HG03432 (cell line): ENCODE data around the gene CCNL1.
"Not testable (repeated sequence)": the region's sequence is repeated elsewhere in the genome, so short reads cannot be mapped to it uniquely, and the experiment has no call there.

Experiments
- ATAC-seq: cut with Tn5 transposase; IDR thresholded peaks from one replicate; pipeline ENCODE4 v1.9.1; 2021; ENCODE audit warnings: mild to moderate bottlenecking, moderate library complexity; ENCODE audit not compliant: unreplicated experiment

CCNL1 gene

DNA sequence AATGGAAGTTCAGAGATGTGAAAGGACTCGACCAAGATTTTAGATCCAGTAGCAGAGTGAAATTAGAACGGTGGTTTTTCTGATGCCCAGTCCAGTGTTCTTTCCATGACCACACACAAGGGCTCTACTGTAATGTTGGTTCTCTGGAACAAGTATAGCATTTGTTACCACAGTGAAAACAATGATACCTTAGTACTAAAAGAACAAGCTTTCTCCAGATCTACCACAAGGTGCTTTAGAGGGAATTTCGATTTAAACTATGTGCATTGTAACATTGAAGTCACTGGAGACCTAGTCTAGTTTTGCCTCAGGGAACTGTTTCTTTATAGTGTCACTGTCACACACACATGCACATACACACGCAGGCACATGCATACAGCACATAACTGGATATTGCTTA is 12.8 kb upstream of the CCNL1 start:
- ATAC-seq: no peak

- ATAC-seq: no peak
Observed at GRCh38 chr3:157170861-157171260, 10.9 kb upstream of the CCNL1 start.

GRCh38 chr3:157167371-157168042 is 7.6 kb upstream of the CCNL1 start:
- no peak for ATAC-seq

DNA sequence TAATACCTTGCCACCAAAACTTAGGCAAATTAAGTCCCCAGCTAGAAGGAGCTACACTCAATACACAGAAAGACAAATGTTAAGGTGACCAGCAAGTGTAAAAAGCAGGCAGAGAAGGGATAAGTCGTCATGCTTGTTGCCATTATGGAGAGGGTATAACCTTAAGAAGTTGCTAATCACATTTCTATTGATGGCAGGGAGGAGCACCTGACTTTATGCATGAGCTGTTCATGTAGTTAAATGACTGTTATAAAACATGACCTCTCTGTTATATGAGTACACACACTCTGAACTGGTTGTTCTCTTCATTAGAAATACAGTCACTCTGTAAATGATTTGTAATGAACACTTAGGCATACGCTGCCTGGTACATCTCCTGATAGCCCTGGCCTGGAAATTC is 6.6 kb upstream of the CCNL1 start:
- ATAC-seq: peak; percentile 83

- no peak for ATAC-seq
Observed at GRCh38 chr3:157166115-157166514, 6.2 kb upstream of the CCNL1 start.

- no peak for ATAC-seq
Observed at GRCh38 chr3:157163217-157163953, 3.4 kb upstream of the CCNL1 start.

GRCh38 chr3:157162620-157163019 is 2.7 kb upstream of the CCNL1 start:
- not testable (repeated sequence) for ATAC-seq

GRCh38 chr3:157160658-157161424 is 894 bp upstream of the CCNL1 start:
- peak; percentile 40 for ATAC-seq

DNA sequence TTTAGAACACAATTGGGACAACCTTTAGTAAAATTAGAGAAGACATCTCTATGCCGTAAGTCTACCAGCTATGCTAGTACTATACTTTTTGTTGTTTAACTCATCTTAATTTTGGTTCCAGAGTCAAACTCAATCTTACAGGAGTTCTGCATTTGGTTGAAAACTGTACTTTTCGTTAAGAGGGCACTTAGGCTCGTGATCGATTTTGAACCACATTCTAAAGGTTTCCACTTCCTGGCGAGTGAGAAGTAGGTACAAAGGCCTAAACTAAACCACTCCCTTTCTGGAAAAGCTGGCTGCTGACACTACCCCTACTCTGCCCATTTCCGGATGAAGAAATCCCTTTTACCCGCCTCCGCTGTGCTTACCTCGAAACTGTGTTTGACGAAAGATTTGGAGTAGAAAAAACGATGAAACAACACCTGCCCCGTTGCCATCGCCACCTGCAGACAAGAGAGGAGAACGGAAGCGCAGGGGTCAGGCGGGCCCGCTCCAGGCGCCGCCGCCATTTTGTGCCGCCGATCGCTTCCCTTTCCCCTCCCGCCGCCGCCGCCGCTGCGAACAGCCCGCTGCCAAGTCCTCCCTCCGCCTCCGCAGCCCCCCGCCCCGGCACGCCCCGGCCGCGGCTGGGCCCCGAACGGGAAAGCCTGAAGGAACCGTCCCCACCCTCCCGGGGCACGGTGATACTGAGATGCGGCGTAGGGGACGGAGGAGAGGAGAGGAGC is 748 bp downstream of the CCNL1 start:
- ATAC-seq: peak; percentile 55

DNA sequence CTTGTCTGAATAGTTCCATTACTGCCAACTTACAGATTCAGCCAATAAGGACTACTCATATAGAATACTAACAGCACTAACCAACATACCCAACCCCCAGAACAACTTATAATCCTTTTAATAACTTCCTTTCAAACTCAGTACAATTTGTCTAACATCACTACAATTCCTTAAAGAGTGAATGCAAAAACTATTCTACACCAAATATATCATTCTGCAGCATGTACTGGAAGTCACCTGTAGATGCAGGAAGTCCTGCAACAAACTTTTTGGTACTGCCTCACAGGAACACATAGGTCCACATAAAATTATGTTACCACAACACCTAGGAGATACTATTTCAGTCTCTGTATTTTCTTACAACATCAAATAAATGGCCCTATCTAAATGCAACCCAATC is 2.1 kb downstream of the CCNL1 start:
- no peak for ATAC-seq

- ATAC-seq: no peak
Observed at GRCh38 chr3:157156837-157157635, 2.9 kb downstream of the CCNL1 start.

- no peak for ATAC-seq
Observed at GRCh38 chr3:157155591-157155990, 4.4 kb downstream of the CCNL1 start.

DNA sequence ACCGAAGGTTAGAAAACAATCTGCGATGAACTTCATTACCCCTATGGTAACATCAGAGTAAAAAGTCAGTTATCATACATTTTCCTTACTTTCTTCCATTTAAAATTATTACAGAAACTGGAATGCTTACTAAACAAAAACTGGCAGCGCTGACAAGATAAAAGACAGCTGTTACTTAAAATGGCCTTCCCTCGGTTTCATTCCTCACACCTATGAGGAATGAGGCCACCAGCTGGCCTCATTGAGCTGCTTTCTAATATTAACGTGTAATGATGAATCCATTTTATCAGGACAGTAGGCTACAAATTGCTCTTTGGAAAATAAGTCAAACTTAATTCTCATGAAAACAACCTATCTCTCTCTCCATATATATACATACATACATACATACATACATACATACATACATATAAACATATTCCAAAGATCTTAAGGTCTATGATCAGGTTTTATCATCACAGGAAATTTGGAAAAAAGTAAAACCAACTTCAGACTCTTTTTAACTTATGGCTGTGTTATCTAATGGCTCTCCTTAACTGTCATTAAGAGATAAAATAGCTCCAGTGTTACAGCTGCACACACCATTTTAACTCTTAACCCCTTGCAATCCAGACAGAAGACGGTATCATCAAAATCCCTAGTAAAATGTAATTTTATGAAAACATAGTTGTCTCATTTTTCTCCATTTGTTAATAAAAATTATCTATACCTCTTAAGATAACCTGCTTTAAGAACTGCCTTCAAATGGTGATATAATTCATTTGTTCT is 5.2 kb downstream of the CCNL1 start:
- no peak for ATAC-seq

DNA sequence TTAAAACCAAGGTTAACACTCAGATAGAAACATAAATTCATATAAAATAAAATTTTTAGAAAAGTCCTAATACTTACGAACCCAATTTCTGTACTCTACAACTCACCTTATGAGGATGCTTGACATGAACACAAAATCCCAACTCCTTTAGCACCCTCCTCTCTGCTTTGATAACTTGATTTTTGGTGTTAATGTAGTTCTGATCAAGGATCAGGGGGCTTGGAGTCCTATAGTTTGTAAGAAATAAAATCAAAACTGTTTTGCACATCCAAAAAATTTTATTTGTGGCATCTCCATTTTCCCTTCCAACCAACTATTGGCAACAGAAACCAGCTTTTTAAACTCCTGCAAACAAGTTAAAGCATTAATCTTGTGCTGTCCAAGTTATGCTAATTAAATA is 7.0 kb downstream of the CCNL1 start:
- ATAC-seq: no peak

GRCh38 chr3:157152438-157152837 is 7.5 kb downstream of the CCNL1 start:
- no peak for ATAC-seq

DNA sequence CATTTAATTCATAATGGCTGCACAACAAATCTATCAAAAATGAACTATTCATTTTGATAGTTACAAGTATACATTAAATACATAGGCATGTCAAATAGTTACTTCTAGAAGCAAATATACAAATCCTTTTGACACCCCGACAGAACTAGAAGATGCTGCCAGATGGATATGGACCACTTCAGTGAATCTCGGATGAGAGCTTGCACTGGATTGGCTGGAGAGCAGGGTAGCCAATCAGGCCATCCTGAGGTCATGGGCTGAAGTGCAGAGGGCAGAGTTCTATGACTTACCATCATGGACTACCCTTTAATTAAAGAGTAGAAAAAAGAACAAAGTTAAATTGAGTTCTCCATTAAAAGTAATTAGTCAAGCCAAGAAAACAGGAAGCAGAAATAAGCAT is 8.3 kb downstream of the CCNL1 start:
- no peak for ATAC-seq

DNA sequence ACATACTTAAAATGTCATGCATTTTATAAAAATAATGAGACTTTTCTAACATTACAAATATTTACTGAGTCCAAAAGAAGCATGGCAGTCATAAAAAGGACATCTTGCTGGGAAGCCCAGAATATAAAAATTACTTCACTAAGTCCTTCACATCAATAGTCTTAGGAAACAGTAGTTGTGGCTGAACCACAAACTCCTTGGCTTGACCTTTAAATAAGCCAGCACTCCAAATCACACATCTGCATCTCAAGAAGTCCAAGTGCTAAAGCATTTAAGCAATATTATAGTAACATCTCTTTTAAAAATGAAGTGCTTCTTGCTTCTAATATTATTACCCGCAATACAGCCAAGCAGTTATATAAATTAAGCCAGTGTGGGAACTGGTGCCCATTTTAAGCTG is 8.8 kb downstream of the CCNL1 start:
- ATAC-seq: no peak

DNA sequence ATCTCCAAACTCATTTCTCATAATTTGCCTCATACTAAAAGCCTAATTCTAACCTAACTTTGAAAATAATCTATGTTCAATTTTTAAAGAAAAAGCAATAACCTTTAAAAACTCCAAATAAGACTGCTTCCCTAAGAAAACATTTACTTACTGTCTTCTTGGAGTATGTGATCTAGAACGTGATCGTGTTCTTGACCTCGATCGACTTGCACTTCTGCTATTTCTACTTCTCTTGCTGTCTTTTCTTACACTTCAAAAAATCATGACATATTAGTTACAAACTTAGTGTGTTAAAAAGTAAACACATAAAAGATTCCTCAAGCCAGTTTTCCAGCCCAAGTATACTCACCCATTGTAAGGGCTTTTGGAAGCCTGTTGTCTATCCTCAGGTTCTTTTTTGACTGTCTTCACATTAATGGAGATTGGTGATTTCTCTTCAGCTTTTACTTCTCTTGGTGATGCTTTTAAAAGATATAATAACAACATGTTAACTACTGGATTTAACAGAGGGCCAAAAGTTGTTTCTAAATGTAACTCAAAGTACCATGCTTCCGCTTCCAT is 10.7 kb downstream of the CCNL1 start:
- ATAC-seq: no peak

- ATAC-seq: no peak
Observed at GRCh38 chr3:157148196-157148889, 11.6 kb downstream of the CCNL1 start.
